Measurements from ENCODE around the gene C1QL3. TPM values are rescaled to one million over a fixed set of nuclear protein-coding genes. Genes with fewer than 3 reads are reported as not detected.

Gene C1QL3
- total RNA-seq (not detected), polyA plus RNA-seq (under 1 TPM in 1 of 2 donors, not detected in 1; 0.58 TPM), total RNA-seq (not detected)

- H3K27me3 Mint-ChIP-seq, result peaks cover 39 to 58% (median 50%) of the 10 kb centered on the region in 5 donors
- H3K9me3 ChIP-seq (ENCODE audit: control insufficient read depth in 2 of 3, low read length in 3 of 3), result no peaks in the 10 kb centered on the region
- H3K4me1 ChIP-seq (ENCODE audit: control insufficient read depth in 2 of 2, insufficient read depth in 2 of 2, low read length in 2 of 2), result peaks cover 0 to 5% of the 10 kb centered on the region in 2 donors
- POLR2A ChIA-PET, result no interaction called here
- peaks cover 0 to 4% (median 0%) of the 10 kb centered on the region in 11 donors for H3K9me3 Mint-ChIP-seq
- no peak within 1 kb of the TSS for H3K27ac ChIP-seq (ENCODE audit: low read depth, low read length)
- peak within 1 kb of the TSS; percentile 33 for H3K4me3 ChIP-seq (ENCODE audit: low read length)
- DNase-seq (peak in 3 of 9 donors; percentile 9 to 39 (median 11)), ATAC-seq (peak; percentile 30)
- H3K36me3 Mint-ChIP-seq, result peaks cover 0 to 6% (median 2%) of the 10 kb centered on the region in 5 donors
- H3K27me3 ChIP-seq (ENCODE audit: control insufficient read depth in 2 of 2, insufficient read depth in 2 of 2, low read length in 2 of 2), result peaks cover 3 to 11% of the 10 kb centered on the region in 2 donors
- H3K27ac Mint-ChIP-seq, result no peak within 1 kb of the TSS
- peak within 1 kb of the TSS; percentile 83 to 94 (median 86) for H3K4me3 Mint-ChIP-seq
- intact Hi-C loops (cut with micrococcal nuclease), result loop anchor here in 1 of 2 donors (2.0 to 10.0 kb wide), 2 partner anchors 85 to 407 kb away; partner anchors contain the start of gene PTER
- H3K4me1 Mint-ChIP-seq, result peaks cover 0 to 21% (median 13%) of the 10 kb centered on the region in 7 donors
- CTCF ChIA-PET, result no interaction called here
- H3K36me3 ChIP-seq (ENCODE audit: control insufficient read depth in 2 of 3, insufficient read depth in 3 of 3, low read length in 3 of 3), result no peaks in the 10 kb centered on the region
Measured at GRCh38 chr10:16521311-16522016, at the start of gene C1QL3. Gene C1QL3, minus strand, starts transcription at chr10:16521879. Its CDS starts 814 bp downstream, at chr10:16521065.

- no peaks in the 10 kb centered on the region for H3K4me1 ChIP-seq (ENCODE audit: control insufficient read depth in 2 of 2, insufficient read depth in 2 of 2, low read length in 2 of 2)
- POLR2A ChIA-PET, result no interaction called here
- CTCF ChIA-PET, result no interaction called here
- H3K27me3 ChIP-seq (ENCODE audit: control insufficient read depth in 2 of 2, insufficient read depth in 2 of 2, low read length in 2 of 2), result no peaks in the 10 kb centered on the region
- H3K4me3 ChIP-seq (ENCODE audit: low read length), result no peak overlapping the region
- intact Hi-C loops (cut with micrococcal nuclease), result no loop called here
- H3K27ac Mint-ChIP-seq, result no peak overlapping the region
- no peaks in the 10 kb centered on the region for H3K36me3 Mint-ChIP-seq
- H3K27me3 Mint-ChIP-seq, result peaks cover 9 to 55% (median 40%) of the 10 kb centered on the region in 5 donors
- H3K27ac ChIP-seq (ENCODE audit: low read depth, low read length), result no peak overlapping the region
- H3K36me3 ChIP-seq (ENCODE audit: control insufficient read depth in 2 of 3, insufficient read depth in 3 of 3, low read length in 3 of 3), result no peaks in the 10 kb centered on the region
- H3K4me3 Mint-ChIP-seq, result peak overlapping the region in 1 of 10 donors; percentile 41
- H3K9me3 Mint-ChIP-seq, result peaks cover 0 to 8% (median 2%) of the 10 kb centered on the region in 11 donors
- no peak for DNase-seq
- H3K4me1 Mint-ChIP-seq, result peaks cover 0 to 10% (median 0%) of the 10 kb centered on the region in 7 donors
- no peaks in the 10 kb centered on the region for H3K9me3 ChIP-seq (ENCODE audit: control insufficient read depth in 2 of 3, low read length in 3 of 3)
- ATAC-seq, result no peak
Measured at GRCh38 chr10:16570731-16571130, 49.1 kb upstream of the C1QL3 start.

- Histone ChIP-seq H3K9me3 (ENCODE audit: control insufficient read depth in 2 of 3, low read length in 3 of 3) (no peaks in the 10 kb centered on the region), H3K36me3 (ENCODE audit: control insufficient read depth in 2 of 3, insufficient read depth in 3 of 3, low read length in 3 of 3) (no peaks in the 10 kb centered on the region), H3K4me3 (ENCODE audit: low read length) (no peak overlapping the region), H3K27me3 (ENCODE audit: control insufficient read depth in 2 of 2, insufficient read depth in 2 of 2, low read length in 2 of 2) (no peaks in the 10 kb centered on the region), H3K4me1 (ENCODE audit: control insufficient read depth in 2 of 2, insufficient read depth in 2 of 2, low read length in 2 of 2) (no peaks in the 10 kb centered on the region), H3K27ac (ENCODE audit: low read depth, low read length) (no peak overlapping the region)
- Mint-ChIP-seq H3K36me3 (no peaks in the 10 kb centered on the region), H3K4me3 (peak overlapping the region in 2 of 10 donors; percentile 27 to 44), H3K27ac (no peak overlapping the region), H3K27me3 (peaks cover 8 to 43% (median 36%) of the 10 kb centered on the region in 5 donors), H3K9me3 (peaks cover 0 to 4% (median 0%) of the 10 kb centered on the region in 11 donors), H3K4me1 (peaks cover 0 to 10% (median 0%) of the 10 kb centered on the region in 7 donors)
- no peak for DNase-seq
- CTCF ChIA-PET, result interaction anchor here (0.5 kb wide), 1 partner anchor 151 kb away, joined by 3 read pairs; no protein-coding TSS in a partner anchor
- POLR2A ChIA-PET, result no interaction called here
- no peak for ATAC-seq
- intact Hi-C loops (cut with micrococcal nuclease), result no loop called here
Measured at GRCh38 chr10:16566202-16566805, 44.6 kb upstream of the C1QL3 start.

GRCh38 chr10:16565604-16566003 lies 43.9 kb upstream of the C1QL3 start:
- peaks cover 8 to 40% (median 33%) of the 10 kb centered on the region in 5 donors for H3K27me3 Mint-ChIP-seq
- no peaks in the 10 kb centered on the region for H3K36me3 Mint-ChIP-seq
- peaks cover 0 to 6% (median 0%) of the 10 kb centered on the region in 7 donors for H3K4me1 Mint-ChIP-seq
- H3K9me3 Mint-ChIP-seq, result peaks cover 0 to 4% (median 0%) of the 10 kb centered on the region in 11 donors
- ChIA-PET CTCF (no interaction called here), POLR2A (no interaction called here)
- no peak for ATAC-seq
- intact Hi-C loops (cut with micrococcal nuclease), result no loop called here
- Histone ChIP-seq H3K4me3 (ENCODE audit: low read length) (no peak overlapping the region), H3K9me3 (ENCODE audit: control insufficient read depth in 2 of 3, low read length in 3 of 3) (no peaks in the 10 kb centered on the region), H3K27ac (ENCODE audit: low read depth, low read length) (no peak overlapping the region), H3K4me1 (ENCODE audit: control insufficient read depth in 2 of 2, insufficient read depth in 2 of 2, low read length in 2 of 2) (no peaks in the 10 kb centered on the region), H3K27me3 (ENCODE audit: control insufficient read depth in 2 of 2, insufficient read depth in 2 of 2, low read length in 2 of 2) (no peaks in the 10 kb centered on the region), H3K36me3 (ENCODE audit: control insufficient read depth in 2 of 3, insufficient read depth in 3 of 3, low read length in 3 of 3) (no peaks in the 10 kb centered on the region)
- H3K4me3 Mint-ChIP-seq, result no peak overlapping the region
- no peak overlapping the region for H3K27ac Mint-ChIP-seq
- no peak for DNase-seq

GRCh38 chr10:16562891-16563290 lies 41.2 kb upstream of the C1QL3 start:
- intact Hi-C loops (cut with micrococcal nuclease), result no loop called here
- ChIA-PET CTCF (no interaction called here), POLR2A (no interaction called here)
- H3K4me1 Mint-ChIP-seq, result peaks cover 0 to 6% (median 0%) of the 10 kb centered on the region in 7 donors
- peaks cover 11 to 44% (median 42%) of the 10 kb centered on the region in 5 donors for H3K27me3 Mint-ChIP-seq
- ATAC-seq, result no peak
- H3K27ac Mint-ChIP-seq, result no peak overlapping the region
- DNase-seq, result no peak
- no peaks in the 10 kb centered on the region for H3K36me3 ChIP-seq (ENCODE audit: control insufficient read depth in 2 of 3, insufficient read depth in 3 of 3, low read length in 3 of 3)
- no peaks in the 10 kb centered on the region for H3K27me3 ChIP-seq (ENCODE audit: control insufficient read depth in 2 of 2, insufficient read depth in 2 of 2, low read length in 2 of 2)
- H3K4me3 Mint-ChIP-seq, result no peak overlapping the region
- no peaks in the 10 kb centered on the region for H3K4me1 ChIP-seq (ENCODE audit: control insufficient read depth in 2 of 2, insufficient read depth in 2 of 2, low read length in 2 of 2)
- peaks cover 0 to 10% (median 3%) of the 10 kb centered on the region in 11 donors for H3K9me3 Mint-ChIP-seq
- no peak overlapping the region for H3K4me3 ChIP-seq (ENCODE audit: low read length)
- H3K27ac ChIP-seq (ENCODE audit: low read depth, low read length), result no peak overlapping the region
- H3K36me3 Mint-ChIP-seq, result no peaks in the 10 kb centered on the region
- H3K9me3 ChIP-seq (ENCODE audit: control insufficient read depth in 2 of 3, low read length in 3 of 3), result no peaks in the 10 kb centered on the region

GRCh38 chr10:16559236-16559773 lies 37.6 kb upstream of the C1QL3 start:
- Mint-ChIP-seq H3K9me3 (peaks cover 0 to 15% (median 4%) of the 10 kb centered on the region in 11 donors), H3K27ac (no peak overlapping the region), H3K4me1 (no peaks in the 10 kb centered on the region), H3K36me3 (no peaks in the 10 kb centered on the region), H3K4me3 (no peak overlapping the region), H3K27me3 (peaks cover 9 to 34% (median 27%) of the 10 kb centered on the region in 5 donors)
- Histone ChIP-seq H3K36me3 (ENCODE audit: control insufficient read depth in 2 of 3, insufficient read depth in 3 of 3, low read length in 3 of 3) (no peaks in the 10 kb centered on the region), H3K4me3 (ENCODE audit: low read length) (no peak overlapping the region), H3K27ac (ENCODE audit: low read depth, low read length) (no peak overlapping the region), H3K4me1 (ENCODE audit: control insufficient read depth in 2 of 2, insufficient read depth in 2 of 2, low read length in 2 of 2) (no peaks in the 10 kb centered on the region), H3K27me3 (ENCODE audit: control insufficient read depth in 2 of 2, insufficient read depth in 2 of 2, low read length in 2 of 2) (no peaks in the 10 kb centered on the region), H3K9me3 (ENCODE audit: control insufficient read depth in 2 of 3, low read length in 3 of 3) (no peaks in the 10 kb centered on the region)
- intact Hi-C loops (cut with micrococcal nuclease), result no loop called here
- ChIA-PET POLR2A (interaction anchor here (0.6 kb wide), 1 partner anchor 21 kb away, joined by 3 read pairs; no protein-coding TSS in a partner anchor), CTCF (no interaction called here)
- ATAC-seq (no peak), DNase-seq (no peak)

Measured in naive thymus-derived CD4-positive, alpha-beta T cell (primary cell).